NCI-H1105 treated with DMSO at 0.1 percent for 48 hours (cell line): ENCODE results near the gene SPZ1.
"Not testable (repeated sequence)": the region's sequence is repeated elsewhere in the genome, so short reads cannot be mapped to it uniquely, and the experiment has no call there.

Source experiments
- DNase-seq: peaks from one replicate; lab custom pipeline; 2025; lab: John Stamatoyannopoulos, UW

Gene SPZ1, protein sequence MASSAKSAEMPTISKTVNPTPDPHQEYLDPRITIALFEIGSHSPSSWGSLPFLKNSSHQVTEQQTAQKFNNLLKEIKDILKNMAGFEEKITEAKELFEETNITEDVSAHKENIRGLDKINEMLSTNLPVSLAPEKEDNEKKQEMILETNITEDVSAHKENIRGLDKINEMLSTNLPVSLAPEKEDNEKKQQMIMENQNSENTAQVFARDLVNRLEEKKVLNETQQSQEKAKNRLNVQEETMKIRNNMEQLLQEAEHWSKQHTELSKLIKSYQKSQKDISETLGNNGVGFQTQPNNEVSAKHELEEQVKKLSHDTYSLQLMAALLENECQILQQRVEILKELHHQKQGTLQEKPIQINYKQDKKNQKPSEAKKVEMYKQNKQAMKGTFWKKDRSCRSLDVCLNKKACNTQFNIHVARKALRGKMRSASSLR

DNA sequence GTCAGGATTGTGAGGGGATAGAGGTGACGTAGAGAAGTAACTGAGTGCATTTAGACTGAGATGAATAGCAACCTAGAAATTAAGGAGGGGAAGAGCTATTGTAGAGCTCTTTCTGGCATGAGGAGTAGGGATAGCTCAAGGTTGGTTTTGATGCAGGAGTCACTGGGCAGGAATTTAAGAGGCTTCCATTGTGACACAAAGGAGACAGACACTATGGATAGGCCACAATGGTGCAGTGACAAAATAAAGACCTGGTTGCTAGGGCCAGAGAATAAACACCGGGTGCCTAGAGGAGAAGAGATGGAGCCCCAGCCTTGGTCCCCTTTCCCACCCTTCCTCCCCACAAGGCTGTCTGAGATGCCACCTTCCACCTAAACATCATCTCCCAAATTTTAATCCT, at the start of gene SPZ1:
SPZ1 (plus strand) TSS at position 301 of the 400 bp plus-strand sequence. CDS start 214 bp downstream, outside the sequence.
- no peak for DNase-seq

DNA sequence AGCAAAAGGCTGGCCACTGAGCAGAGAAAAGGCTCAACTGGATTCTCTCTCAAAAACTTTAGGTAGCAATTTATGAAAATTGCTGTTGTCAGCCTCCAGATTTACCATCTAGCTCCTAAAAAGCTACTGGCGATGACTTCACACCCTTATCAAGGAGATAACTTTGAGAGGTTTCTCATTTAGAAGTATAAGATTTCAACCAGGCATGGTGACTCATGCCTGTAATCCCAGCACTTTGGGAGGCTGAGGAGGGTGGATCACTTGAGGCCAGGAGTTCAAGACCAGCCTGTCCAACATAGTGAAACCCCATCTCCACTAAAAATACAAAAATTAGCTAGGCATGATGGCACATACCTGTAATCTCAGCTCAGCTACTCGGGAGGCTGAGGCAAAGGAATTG, 49.3 kb upstream of the SPZ1 start:
- DNase-seq = not testable (repeated sequence)

DNA sequence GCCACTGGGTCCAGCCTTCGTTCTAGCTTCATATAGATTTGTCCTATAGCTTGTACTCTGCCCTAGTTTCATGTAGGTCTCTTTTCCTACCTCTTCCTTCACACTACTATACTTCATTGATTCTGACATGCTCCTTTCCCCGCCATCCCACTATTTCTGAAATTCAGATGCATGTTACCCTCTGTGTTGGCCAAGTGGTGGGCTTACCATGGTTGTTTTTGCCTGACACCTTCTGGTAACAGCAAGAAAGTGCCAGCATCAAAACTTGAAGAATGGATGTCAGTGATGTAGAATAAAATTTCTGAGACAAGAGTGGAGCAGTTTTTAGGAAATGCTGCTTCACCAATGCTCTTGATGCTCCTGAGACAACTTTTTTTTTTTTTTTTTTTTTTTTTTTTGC, 44.5 kb upstream of the SPZ1 start:
- no peak for DNase-seq

DNA sequence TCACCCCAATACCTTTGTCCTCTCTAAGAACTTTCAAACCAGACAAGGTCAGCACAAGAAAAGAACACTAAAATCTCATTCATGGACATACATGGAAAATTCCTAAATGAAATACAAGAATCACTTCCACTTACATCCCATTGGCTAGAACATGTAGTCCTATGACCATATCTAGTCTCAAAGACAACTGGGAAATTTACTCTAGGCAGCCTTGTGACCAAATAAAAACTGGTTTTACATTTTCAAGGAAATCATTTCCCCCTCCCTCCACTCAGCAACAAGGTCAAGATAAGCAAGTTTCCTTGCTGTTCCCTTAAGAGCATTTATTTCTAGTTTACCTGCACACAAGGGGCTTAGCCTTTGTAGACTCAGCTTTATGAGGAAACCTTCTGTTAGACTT, 43.6 kb upstream of the SPZ1 start:
- DNase-seq = no peak

DNA sequence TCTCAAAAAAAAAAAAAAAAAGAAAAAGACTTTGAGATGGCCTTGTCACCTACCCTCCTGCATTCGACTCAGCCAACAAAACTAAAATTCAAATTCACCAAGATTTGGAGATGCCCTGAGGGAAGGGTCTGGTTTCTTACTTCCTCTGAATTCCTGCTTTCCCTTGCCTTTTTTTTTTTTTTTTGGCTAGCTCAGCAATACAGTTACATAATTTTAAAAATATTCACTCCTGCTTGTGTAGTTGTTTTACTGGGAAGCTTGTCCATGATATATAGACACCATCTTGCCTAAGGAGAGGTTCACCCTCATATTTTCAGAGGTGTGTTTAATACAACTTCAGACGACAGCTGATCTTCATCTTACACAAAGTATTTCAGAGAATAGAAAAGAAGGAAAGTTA, 42.6 kb upstream of the SPZ1 start:
- DNase-seq = no peak

DNA sequence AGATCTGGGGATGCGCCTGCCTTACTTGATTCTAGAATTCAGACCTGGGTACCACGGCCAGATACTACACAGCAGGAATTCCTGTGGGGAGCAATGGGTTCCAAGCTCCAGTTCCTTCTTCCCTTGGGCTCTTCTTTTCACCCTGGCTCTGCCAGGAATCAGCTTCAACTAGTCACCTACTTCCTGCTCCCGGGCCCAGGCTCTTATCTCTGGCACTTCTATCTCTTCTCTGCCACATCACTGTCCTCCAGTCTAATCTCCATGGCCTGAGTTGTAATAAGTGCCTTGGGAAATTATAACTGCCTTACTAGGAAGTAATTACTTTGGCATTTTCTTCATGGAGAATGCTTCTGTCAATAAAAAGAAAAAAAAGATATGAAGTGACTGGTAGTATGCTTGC, 37.7 kb upstream of the SPZ1 start:
- no peak for DNase-seq

DNA sequence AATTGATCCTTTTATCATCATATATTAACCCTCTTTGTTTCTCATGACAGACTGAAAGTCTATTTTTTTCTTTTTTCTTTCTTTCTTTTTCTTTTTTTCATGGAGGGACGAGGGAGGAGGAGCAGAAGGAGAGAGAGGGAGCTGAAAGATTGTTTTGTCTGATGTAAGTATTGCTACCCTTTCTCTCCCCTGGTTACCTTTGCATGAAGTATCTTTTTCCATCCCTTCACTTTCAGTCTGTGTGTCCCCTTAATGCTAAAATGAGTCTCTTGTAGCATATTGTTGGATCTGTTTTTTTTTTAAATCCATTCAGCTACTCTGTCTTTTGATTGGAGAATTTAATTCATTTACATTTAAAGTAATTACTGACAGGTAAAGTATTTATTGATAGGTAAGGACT, 36.4 kb upstream of the SPZ1 start:
- no peak for DNase-seq

DNA sequence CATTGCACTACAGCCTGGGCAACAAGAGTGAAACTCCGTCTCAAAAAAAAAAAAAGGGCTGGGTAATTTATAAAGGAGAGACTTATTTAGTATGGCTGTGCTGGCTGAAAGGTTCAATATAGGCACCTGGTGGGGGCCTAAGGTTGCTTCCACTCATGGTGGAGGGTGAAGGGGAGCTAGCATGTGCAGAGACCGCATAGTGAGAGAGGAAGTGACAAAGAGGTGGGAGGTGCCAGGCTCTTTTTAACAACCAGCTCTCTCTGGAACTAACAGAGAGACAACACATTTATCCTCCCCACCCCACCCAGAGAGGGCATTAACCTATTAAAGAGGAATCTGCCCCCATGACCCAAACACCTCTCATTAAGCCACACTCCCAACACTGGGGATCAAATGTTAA, 35.1 kb upstream of the SPZ1 start:
- no peak for DNase-seq

DNA sequence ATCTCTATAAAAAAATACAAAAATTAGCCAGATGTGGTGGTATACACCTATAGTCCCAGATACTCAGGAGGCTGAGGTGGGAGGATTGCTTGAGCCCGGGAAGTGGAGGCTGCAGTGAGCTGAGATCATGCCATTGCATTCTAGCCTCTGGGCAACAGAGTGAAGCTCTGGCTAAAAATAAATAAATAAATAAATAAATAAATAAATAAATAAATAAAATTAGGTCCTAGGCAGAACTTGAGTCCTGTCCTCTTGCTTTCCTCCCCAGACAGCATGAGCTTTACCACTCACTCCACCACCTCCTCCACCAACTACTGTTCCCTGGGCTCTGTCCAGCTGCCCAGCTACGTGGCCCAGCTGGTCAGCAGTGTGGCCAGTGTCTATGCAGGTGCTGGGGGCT, 31.6 kb upstream of the SPZ1 start:
- DNase-seq = no peak

DNA sequence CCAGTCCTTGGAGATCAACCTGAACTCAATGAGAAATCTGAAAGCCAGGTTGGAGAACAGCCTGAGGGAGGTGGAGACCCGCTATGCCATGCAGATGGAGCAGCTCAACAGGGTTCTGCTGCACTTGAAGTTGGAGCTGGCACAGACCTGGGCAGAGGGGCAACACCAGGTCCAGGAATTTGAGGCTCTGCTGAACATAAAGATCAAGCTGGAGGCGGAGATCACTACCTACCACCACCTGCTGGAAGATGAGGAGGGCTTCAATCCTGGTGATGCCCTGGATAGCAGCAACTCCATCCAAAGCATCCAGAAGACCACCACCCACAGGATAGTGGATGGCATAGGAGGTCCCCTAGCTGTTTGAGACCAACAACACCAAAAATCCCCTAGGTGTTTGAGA, 30.5 kb upstream of the SPZ1 start:
- DNase-seq = no peak

DNA sequence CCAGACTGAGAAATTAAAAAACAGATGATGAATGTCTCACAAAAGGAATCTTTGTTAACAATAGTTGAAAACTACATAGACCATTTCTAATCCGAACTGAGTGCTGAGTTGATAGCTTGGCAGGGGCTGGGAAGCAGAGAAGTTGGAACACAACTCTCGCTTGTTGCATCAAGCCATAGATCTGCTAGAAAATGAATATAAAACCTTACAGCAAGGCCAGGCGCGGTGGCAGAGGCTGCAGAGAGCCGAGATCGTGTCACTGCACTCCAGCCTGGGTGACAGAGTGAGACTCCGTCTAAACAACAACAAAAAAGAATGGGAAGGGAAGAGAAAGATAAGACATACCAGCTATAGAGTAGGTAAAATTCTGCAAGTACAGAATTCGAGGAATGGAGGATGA, 28.0 kb upstream of the SPZ1 start:
- no peak for DNase-seq

DNA sequence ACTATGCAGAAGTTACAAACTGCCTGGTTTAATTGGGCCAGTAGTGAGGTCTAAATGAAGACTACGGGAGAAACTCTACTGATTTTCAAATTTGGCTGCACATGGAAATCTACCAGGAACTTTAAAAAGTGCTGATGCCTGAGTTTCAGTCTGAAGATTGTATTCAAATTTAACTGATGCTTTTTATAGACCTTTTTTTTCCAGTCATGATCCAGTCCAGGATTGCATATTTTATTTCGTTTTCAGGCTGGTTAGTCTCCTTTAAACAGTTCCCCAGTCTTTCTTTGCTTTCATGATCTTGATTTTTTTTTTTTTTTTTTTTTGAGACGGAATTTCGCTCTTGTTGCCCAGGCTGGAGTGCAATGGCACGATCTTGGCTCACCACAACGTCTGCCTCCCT, 23.7 kb upstream of the SPZ1 start:
- DNase-seq = no peak

DNA sequence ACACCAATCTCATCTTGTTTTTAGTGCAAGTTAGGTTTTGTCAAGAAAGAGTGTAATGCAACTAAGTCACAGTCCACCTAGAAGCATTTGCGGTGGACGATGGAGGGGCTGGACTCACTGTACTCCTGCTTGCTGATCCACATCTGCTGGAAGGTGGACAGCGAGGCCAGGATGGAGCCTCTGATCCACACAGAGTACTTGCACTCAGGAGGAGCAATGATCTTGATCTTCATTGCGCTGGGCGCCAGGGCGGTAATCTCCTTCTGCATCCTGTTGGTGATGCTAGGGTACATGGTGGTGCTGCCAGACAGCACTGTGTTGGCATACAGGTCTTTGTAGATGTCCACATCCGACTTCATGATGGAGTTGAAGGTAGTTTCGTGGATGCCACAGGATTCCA, 20.2 kb upstream of the SPZ1 start:
- no peak for DNase-seq

DNA sequence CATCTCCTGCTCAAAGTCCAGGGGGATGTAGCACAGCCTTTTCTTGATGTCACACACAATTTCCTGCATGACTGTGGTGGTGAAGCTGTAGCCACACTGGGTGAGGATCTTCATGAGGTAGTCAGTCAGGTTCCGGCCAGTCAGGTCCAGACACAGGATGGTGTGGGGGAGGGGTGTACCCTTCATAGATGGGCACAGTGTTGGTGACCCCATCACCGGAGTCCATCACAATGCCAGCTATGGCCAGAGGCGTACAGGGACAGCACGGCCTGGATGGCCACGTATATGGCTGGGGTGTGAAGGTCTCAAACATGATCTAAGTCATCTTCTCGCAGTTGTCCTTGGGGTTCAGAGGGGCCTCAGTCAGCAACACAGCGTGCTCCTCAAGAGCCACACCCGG, 19.7 kb upstream of the SPZ1 start:
- no peak for DNase-seq

DNA sequence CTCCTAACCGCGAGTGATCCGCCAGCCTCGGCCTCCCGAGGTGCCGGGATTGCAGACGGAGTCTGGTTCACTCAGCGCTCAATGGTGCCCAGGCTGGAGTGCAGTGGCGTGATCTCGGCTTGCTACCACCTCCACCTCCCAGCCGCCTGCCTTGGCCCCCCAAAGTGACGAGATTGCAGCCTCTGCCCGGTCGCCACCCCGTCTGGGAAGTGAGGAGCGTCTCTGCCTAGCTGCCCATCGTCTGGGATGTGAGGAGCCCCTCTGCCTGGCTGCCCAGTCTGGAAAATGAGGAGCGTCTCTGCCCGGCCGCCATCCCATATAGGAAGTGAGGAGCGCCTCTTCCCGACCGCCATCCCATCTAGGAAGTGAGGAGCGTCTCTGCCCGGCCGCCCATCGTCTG, 19.0 kb upstream of the SPZ1 start:
- DNase-seq = not testable (repeated sequence)

DNA sequence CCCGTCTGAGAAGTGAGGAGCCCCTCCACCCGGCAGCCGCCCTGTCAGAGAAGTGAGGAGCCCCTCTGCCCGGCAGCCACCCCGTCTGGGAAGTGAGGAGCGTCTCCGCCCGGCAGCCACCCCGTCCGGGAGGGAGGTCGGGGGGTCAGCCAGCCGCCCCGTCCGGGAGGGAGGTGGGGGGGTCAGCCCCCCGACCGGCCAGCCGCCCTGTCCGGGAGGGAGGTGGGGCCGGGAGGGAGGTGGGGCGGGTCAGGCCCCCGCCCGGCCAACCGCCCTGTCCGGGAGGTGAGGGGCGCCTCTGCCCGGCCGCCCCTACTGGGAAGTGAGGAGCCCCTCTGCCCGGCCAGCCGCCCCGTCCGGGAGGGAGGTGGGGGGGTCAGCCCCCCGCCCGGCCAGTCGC, 18.5 kb upstream of the SPZ1 start:
- not testable (repeated sequence) for DNase-seq

DNA sequence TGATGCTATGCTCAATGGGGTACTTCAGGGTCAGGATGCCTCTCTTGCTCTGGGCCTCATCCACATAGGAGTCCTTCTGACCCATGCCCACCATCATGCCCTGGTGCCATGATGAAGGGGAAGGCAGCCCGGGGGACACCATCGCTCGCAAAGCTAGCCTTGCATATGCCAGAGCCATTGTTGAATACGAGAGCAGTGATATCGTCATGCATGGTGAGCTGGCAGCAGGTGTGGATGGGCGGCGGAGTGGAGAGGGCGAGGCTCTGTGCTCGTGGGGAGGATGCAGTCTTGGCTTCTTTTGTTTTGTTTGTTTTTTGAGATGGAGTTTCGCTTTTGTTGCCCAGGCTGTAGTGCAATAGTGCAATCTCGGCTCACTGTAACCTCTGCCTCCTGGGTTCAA, 17.2 kb upstream of the SPZ1 start:
- no peak for DNase-seq

DNA sequence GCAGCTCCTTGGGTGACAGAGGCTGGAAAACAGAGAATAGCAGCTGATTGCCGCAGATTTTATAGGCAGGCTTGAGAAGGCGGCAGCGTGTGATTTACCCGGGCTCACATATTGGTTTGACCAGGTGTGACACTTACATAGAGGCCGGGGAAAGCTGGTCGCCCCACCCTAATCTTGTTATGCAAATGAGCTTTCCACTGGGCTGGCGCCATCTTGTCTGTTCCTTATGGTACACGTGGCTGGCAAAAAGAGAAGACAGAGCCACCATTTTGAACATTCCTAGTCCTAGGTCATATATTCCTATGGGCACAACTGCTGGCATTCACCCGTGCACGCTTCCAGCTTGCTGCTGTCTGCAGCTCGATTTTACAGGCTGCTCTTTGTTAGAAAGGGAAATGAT, 11.3 kb upstream of the SPZ1 start:
- no peak for DNase-seq

DNA sequence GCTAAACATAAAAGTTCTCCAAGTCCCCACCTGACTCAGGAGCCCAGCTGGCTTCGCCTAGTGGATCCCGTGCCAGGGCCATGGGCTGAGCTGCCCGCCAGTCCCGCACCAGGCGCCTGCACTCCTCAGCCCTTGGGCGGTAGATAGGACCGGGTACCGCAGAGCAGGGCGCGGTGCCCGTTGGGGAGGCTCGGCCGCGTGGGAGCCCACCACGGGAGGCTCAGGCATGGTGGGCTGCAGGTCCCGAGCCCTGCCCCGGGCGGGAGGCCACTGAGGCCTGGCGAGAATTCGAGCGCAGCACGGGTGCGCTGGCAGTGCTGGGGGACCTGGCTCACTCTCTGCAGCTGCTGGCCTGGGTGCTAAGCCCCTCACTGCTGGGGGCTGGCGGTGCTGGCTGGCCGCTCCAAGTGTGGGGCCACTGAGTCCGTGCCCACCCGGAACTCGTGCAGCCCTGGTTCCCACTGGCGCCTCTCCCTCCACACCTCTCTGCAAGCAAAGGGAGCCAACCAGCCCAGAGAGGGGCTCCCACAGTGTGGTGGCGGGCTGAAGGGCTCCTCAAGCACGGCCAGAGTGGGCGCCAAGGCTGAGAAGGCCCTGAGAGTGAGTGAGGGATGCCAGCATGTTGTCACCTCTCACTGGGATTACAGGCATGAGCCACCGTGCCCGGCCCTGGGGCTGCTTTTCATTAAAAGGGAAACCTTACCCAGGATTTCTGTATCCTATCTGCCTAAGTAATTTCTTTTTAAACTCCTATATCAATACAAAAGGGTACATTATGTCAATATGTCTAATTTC, 9.7 kb upstream of the SPZ1 start:
- no peak for DNase-seq

DNA sequence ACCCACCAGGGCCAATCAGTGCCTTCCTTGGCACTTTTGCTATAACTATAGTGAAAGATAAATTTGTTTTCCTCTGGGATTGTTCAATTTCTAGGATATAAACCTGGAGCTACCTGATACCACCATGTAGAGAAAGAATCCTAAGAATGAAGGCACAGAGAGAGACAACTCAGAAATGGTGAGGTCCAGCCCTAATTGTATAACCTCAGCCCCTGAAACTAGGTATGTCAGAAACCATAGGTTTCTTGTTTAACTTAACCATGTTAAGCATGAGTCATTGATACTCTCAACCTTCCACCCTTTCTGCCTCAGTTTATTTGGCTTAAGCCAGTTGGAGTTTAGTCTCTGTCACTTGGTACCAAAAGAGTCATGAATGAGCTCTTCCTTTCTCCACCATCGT, 4.6 kb upstream of the SPZ1 start:
- no peak for DNase-seq

DNA sequence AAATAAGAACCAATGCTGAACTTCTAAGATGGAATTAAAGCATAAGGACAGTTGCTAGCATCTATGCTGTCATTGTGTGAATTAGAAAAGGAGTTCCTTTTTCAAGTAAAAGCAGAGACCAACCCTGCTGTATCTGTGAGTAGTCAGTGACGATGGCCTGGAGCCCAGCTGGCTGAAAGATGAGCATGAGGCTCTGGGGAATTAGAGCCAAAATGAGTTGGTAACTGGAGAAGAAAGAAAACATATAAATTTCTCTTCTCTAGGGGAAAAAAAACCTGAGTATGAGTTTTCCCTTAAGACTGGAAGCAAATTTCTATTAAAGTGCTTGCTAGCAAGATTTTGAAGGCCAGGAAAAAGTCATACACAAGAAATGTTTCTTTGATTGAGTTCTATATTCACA, 1.6 kb upstream of the SPZ1 start:
- no peak for DNase-seq

DNA sequence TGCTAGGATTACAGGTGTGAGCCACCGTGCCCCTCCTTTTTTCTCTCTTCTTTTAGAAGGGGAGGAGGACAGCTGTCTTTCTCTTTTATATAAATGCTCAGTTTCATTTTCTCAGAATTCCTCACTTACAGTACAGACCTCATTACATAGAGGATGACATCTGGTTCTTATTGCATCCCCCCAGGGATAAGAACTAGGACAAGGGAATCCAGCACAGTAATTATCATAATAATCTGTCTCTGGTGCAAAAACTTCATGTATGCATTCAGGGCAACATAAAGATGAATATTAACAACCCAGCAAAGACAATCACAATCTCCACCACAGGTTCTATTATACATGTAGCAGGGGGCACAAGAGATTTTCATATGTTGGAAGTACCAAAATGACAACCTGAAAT, 5.1 kb downstream of the SPZ1 start:
- no peak for DNase-seq

DNA sequence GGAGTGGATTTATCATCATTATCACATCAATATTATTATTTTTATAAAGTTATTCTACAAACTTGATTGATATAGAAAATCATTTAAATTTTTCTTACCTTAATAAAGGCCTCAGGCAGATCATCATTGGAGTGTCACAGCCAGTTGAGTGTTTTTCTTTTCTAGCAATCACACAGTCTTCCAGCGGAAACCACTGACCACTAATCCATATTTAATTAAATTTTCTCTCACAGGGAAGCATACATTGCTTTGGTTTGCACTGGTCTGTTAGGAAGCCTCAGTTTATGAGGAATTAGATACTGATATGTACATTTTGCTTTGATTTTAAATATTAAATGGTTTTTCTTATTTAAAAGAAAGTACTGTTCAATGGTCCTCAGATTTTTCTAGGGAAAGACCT, 6.7 kb downstream of the SPZ1 start:
- DNase-seq = no peak

DNA sequence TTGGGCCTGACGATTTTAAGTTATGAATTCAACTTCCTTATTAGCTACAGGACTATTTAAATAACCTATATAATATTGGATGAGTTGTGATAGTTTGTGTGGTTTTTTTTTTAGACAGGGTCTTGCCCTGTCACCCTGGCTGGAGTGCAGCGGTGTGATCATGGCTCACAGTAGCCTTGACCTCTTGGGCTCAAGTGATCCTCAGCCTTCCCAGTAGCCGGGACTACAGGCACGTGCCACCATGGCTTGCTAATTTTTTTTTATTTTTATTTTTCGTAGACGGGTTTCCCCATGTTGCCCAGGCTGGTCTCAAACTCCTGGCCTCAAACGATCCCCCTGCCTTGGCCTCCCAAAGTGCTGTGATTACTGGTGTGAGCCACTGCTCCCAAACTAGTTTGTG, 17.6 kb downstream of the SPZ1 start:
- no peak for DNase-seq
